Stimulated activated CD4-positive, alpha-beta T cell treated with anti-CD3 and anti-CD28 coated beads, Interleukin-12 subunit alpha, Interleukin-12 subunit beta, amount 100 ng/mL, for 24 hours (primary cell): Measurements from ENCODE around the gene AQP12B.

Source experiments
- DNase-seq, 2 experiments: peaks; one replicate each; pipeline ENCODE4 v3.0.0-alpha.2; 2020; ENCODE audit warnings: low read depth in 2 of 2

AQP12B gene

GRCh38 chr2:240632306-240632721 is 50.4 kb downstream of the AQP12B start:
- DNase-seq = no peak

GRCh38 chr2:240631548-240632305 is 51.0 kb downstream of the AQP12B start:
- no peak for DNase-seq

- no peak for DNase-seq
Observed at GRCh38 chr2:240630771-240631547, 51.7 kb downstream of the AQP12B start.

GRCh38 chr2:240629968-240630770 is 52.5 kb downstream of the AQP12B start:
- no peak for DNase-seq

GRCh38 chr2:240629619-240629967 is 53.1 kb downstream of the AQP12B start:
- no peak for DNase-seq

GRCh38 chr2:240628808-240629618 is 53.7 kb downstream of the AQP12B start:
- no peak for DNase-seq

GRCh38 chr2:240628507-240628807 is 54.2 kb downstream of the AQP12B start:
- DNase-seq = no peak

- DNase-seq = no peak
Observed at GRCh38 chr2:240627736-240628506, 54.8 kb downstream of the AQP12B start.

- DNase-seq = peak in 1 of 2 experiments; percentile 30
Observed at GRCh38 chr2:240626531-240627300, 56.0 kb downstream of the AQP12B start.
